Measurements from ENCODE around the gene MAP3K14.

The MAP3K14 gene

DNA sequence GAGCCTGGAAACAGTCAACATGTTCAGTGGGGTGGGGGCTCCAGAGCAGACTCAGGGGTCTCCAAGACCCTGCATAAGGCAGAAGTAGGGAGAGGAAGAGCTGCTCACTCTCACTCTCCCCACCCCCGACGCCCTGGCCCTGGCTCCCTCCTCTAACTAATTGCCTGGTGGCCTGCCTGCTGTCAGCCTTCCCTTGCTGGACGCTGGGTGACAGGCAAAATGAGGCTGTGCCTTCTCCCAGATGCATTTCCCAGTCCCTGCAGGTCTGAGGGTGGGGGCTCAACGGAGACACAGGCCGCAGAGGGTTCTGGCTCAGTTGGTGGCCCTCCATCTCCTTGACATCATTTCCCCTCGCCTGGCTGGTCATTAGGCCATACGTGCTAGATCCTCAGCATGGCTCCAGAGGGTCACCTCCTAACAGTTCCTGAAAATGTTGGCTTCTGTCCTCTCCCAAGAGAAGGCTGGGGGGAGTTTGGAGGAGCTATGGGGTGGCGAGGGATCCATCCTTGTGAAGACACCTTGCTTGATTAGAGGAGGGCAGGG lies 93.8 kb downstream of the MAP3K14 start:
- TF ChIP-seq, protein P1, sequence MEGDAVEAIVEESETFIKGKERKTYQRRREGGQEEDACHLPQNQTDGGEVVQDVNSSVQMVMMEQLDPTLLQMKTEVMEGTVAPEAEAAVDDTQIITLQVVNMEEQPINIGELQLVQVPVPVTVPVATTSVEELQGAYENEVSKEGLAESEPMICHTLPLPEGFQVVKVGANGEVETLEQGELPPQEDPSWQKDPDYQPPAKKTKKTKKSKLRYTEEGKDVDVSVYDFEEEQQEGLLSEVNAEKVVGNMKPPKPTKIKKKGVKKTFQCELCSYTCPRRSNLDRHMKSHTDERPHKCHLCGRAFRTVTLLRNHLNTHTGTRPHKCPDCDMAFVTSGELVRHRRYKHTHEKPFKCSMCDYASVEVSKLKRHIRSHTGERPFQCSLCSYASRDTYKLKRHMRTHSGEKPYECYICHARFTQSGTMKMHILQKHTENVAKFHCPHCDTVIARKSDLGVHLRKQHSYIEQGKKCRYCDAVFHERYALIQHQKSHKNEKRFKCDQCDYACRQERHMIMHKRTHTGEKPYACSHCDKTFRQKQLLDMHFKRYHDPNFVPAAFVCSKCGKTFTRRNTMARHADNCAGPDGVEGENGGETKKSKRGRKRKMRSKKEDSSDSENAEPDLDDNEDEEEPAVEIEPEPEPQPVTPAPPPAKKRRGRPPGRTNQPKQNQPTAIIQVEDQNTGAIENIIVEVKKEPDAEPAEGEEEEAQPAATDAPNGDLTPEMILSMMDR (IDR thresholded peaks at IDR 0.05; ENCODE audit: insufficient read depth, missing control alignments), result no peak
- peak; percentile 10 for DNase-seq (ENCODE audit: insufficient read length, low spot score)
- FAIRE-seq, result no peak

DNA sequence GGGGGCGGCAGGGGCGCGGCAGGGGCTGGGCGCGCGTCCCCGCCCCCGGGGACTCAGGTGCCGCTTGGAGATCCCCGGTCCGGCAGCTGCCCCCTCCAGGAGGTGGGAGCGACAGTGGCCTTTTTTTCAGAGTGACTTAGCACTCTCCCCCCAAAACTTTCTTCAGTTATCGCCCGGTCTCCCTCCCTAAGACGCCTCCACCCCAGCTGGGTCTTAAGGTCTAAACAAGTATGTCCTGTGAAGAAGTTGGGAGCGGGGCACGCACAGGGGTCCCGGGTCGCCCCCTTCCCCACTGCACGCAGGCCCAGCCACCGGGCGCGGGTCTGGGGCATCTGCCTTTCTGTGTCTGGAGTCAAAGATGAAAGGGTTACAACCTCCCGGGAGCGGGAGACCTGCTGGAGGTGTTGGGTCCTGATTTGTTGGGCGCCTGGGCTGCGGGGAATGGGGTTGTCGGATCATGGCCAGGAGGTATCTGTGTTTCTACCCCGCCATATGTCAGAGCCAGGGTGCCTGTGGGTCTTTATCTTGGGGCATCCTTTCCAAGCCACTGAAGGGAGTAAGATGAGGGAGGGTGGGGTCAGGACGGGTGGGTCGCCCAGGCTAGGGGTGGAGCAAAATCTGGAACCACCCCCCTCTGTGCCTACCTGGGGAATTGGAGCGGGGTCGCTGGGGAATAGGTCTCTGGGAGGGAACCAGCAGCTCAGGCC lies 94.4 kb downstream of the MAP3K14 start:
- FAIRE-seq (no peak), DNase-seq (ENCODE audit: insufficient read length, low spot score) (peak; percentile 16)
- TF ChIP-seq, protein P1 (IDR thresholded peaks at IDR 0.05; ENCODE audit: insufficient read depth, missing control alignments), result no peak

GRCh38 chr17:45222014-45222288 lies 94.9 kb downstream of the MAP3K14 start:
- TF ChIP-seq, protein P1 (IDR thresholded peaks at IDR 0.05; ENCODE audit: insufficient read depth, missing control alignments), result no peak
- FAIRE-seq (no peak), DNase-seq (ENCODE audit: insufficient read length, low spot score) (no peak)

- TF ChIP-seq, protein P1 (IDR thresholded peaks at IDR 0.05; ENCODE audit: insufficient read depth, missing control alignments), result no peak
- peak; percentile 52 for DNase-seq (ENCODE audit: insufficient read length, low spot score)
- no peak for FAIRE-seq
Observed at GRCh38 chr17:45221081-45222013, 95.5 kb downstream of the MAP3K14 start, which contains the start of gene FMNL1. FMNL1 (plus strand) TSS chr17:45221885; CDS start chr17:45222125, 240 bp downstream.

GRCh38 chr17:45220079-45220478 lies 96.7 kb downstream of the MAP3K14 start:
- no peak for DNase-seq (ENCODE audit: insufficient read length, low spot score)
- TF ChIP-seq, protein P1 (IDR thresholded peaks at IDR 0.05; ENCODE audit: insufficient read depth, missing control alignments), result no peak
- FAIRE-seq, result no peak

GRCh38 chr17:45218895-45219661 lies 97.7 kb downstream of the MAP3K14 start:
- TF ChIP-seq, protein P1 (IDR thresholded peaks at IDR 0.05; ENCODE audit: insufficient read depth, missing control alignments), result peak; percentile 100
- peak; percentile 94 for FAIRE-seq
- DNase-seq (ENCODE audit: insufficient read length, low spot score), result peak; percentile 57

Data from D721Med (cell line).